ENCODE measurements around the gene DIPK1C. TPM values are rescaled to one million over a fixed set of nuclear protein-coding genes. Genes with fewer than 3 reads are reported as not detected.

Gene DIPK1C
- total RNA-seq, 1 donor from 2014 or later: 13.7 TPM

- Histone ChIP-seq H3K4me1 (no peaks in the 10 kb centered on the region), H3F3A (ENCODE audit: low read depth) (no peaks in the 10 kb centered on the region), H3K36me3 (no peaks in the 10 kb centered on the region), H3K27ac (no peak overlapping the region), H2AFZ (replicated peaks) (no peak overlapping the region), H3K9ac (no peak overlapping the region), H4K20me1 (ENCODE audit: low read depth) (no peaks in the 10 kb centered on the region), H3K27me3 (no peaks in the 10 kb centered on the region), H3K9me3 (ENCODE audit: low read depth) (peaks cover 17% of the 10 kb centered on the region), H3K4me3 (no peak overlapping the region), H3K79me2 (ENCODE audit: low read depth) (no peaks in the 10 kb centered on the region), H3K4me2 (no peak overlapping the region)
- H3K27me3 Mint-ChIP-seq (ENCODE audit: insufficient read depth, low read depth): no peaks in the 10 kb centered on the region
- H3K4me3 Mint-ChIP-seq: no peak overlapping the region
- TF ChIP-seq EZH2 (IDR thresholded peaks at IDR 0.05): no peak
- TF ChIP-seq EZH2phosphoT487 (IDR thresholded peaks at IDR 0.05): no peak
- TF ChIP-seq, protein P1, sequence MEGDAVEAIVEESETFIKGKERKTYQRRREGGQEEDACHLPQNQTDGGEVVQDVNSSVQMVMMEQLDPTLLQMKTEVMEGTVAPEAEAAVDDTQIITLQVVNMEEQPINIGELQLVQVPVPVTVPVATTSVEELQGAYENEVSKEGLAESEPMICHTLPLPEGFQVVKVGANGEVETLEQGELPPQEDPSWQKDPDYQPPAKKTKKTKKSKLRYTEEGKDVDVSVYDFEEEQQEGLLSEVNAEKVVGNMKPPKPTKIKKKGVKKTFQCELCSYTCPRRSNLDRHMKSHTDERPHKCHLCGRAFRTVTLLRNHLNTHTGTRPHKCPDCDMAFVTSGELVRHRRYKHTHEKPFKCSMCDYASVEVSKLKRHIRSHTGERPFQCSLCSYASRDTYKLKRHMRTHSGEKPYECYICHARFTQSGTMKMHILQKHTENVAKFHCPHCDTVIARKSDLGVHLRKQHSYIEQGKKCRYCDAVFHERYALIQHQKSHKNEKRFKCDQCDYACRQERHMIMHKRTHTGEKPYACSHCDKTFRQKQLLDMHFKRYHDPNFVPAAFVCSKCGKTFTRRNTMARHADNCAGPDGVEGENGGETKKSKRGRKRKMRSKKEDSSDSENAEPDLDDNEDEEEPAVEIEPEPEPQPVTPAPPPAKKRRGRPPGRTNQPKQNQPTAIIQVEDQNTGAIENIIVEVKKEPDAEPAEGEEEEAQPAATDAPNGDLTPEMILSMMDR (IDR thresholded peaks at IDR 0.05): no peak
- no peaks in the 10 kb centered on the region for H3K4me1 Mint-ChIP-seq
- H3K9me3 Mint-ChIP-seq: peaks cover 10% of the 10 kb centered on the region
- H3K36me3 Mint-ChIP-seq: no peaks in the 10 kb centered on the region
- H3K27ac Mint-ChIP-seq: no peak overlapping the region
- DNase-seq (ENCODE audit: low spot score): no peak
Measured at GRCh38 chr18:74472312-74472711, 15.2 kb upstream of the DIPK1C start.

- H3K27ac Mint-ChIP-seq: no peak overlapping the region
- no peak overlapping the region for H3K4me3 Mint-ChIP-seq
- no peaks in the 10 kb centered on the region for H3K79me2 ChIP-seq (ENCODE audit: low read depth)
Measured at GRCh38 chr18:74468547-74469061, 11.5 kb upstream of the DIPK1C start.

GRCh38 chr18:74465775-74466174 is 8.7 kb upstream of the DIPK1C start:
- Histone ChIP-seq H3K27me3 (no peaks in the 10 kb centered on the region), H3K4me2 (no peak overlapping the region), H4K20me1 (ENCODE audit: low read depth) (no peaks in the 10 kb centered on the region), H3K79me2 (ENCODE audit: low read depth) (no peaks in the 10 kb centered on the region), H2AFZ (replicated peaks) (no peak overlapping the region), H3K9me3 (ENCODE audit: low read depth) (peaks cover 13% of the 10 kb centered on the region), H3K4me3 (no peak overlapping the region), H3K36me3 (no peaks in the 10 kb centered on the region), H3F3A (ENCODE audit: low read depth) (no peaks in the 10 kb centered on the region), H3K27ac (no peak overlapping the region), H3K4me1 (no peaks in the 10 kb centered on the region), H3K9ac (no peak overlapping the region)
- TF ChIP-seq EZH2phosphoT487 (IDR thresholded peaks at IDR 0.05) (no peak), EZH2 (IDR thresholded peaks at IDR 0.05) (no peak)
- TF ChIP-seq, protein P1 (IDR thresholded peaks at IDR 0.05): no peak
- DNase-seq (ENCODE audit: low spot score): no peak
- no peaks in the 10 kb centered on the region for H3K27me3 Mint-ChIP-seq (ENCODE audit: insufficient read depth, low read depth)
- no peak overlapping the region for H3K27ac Mint-ChIP-seq
- no peak overlapping the region for H3K4me3 Mint-ChIP-seq
- no peaks in the 10 kb centered on the region for H3K36me3 Mint-ChIP-seq
- H3K4me1 Mint-ChIP-seq: no peaks in the 10 kb centered on the region
- peaks cover 7% of the 10 kb centered on the region for H3K9me3 Mint-ChIP-seq

More at GRCh38 chr18:74468547-74469061, 11.5 kb upstream of the DIPK1C start:
- H3K36me3 ChIP-seq: no peaks in the 10 kb centered on the region
- no peaks in the 10 kb centered on the region for H3K27me3 ChIP-seq
- H3K4me2 ChIP-seq: no peak overlapping the region
- H3K4me1 Mint-ChIP-seq: no peaks in the 10 kb centered on the region
- no peaks in the 10 kb centered on the region for H3F3A ChIP-seq (ENCODE audit: low read depth)
- H3K27me3 Mint-ChIP-seq (ENCODE audit: insufficient read depth, low read depth): no peaks in the 10 kb centered on the region
- TF ChIP-seq, protein P1 (IDR thresholded peaks at IDR 0.05): no peak
- TF ChIP-seq EZH2 (IDR thresholded peaks at IDR 0.05): no peak
- no peak for TF ChIP-seq EZH2phosphoT487 (IDR thresholded peaks at IDR 0.05)
- H3K9me3 Mint-ChIP-seq: peaks cover 7% of the 10 kb centered on the region
- H3K27ac ChIP-seq: no peak overlapping the region
- DNase-seq (ENCODE audit: low spot score): no peak
- no peaks in the 10 kb centered on the region for H4K20me1 ChIP-seq (ENCODE audit: low read depth)
- no peaks in the 10 kb centered on the region for H3K4me1 ChIP-seq
- no peak overlapping the region for H3K4me3 ChIP-seq
- H3K36me3 Mint-ChIP-seq: no peaks in the 10 kb centered on the region
- peaks cover 17% of the 10 kb centered on the region for H3K9me3 ChIP-seq (ENCODE audit: low read depth)
- H3K9ac ChIP-seq: no peak overlapping the region
- H2AFZ ChIP-seq (replicated peaks): peak overlapping the region; percentile 70

All from neural progenitor cell (in vitro differentiated cells).